ENCODE results near the gene CFAP61.

The CFAP61 gene

GRCh38 chr20:20038586-20038985 lies 13.7 kb upstream of the CFAP61 start:
- no peak for DNase-seq
- Histone ChIP-seq H3K36me3 (peaks cover 81% of the 10 kb centered on the region), H3K27ac (no peak overlapping the region)

DNA sequence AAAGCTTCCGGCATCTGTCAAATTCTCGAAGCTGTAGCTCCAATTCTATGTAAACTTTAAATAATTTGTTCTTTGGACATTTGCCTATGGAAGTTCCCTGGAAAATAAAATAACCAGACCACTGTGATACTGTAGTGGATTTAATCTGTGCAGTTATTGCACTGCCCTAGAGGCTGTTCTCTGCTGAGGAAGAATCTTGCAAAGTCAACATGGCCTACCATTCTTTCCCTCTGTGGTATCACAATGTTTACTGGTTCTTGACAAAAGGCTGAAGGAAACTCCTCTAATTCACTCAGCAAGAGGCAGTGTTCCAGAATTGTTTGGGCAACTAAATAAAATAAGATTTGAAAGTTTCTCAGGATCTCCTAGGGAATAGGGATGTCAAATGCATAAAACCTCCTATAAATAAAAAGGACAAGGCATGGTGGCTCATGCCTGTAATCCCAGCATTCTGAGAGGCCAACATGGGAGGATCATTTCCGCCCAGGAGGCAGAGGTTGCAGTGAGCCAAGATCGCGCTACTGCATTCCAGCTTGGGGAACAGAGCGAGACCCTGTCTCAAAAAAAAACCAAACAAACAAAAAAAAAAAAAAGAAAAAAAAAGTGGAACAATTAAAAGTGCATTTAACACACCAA lies 12.5 kb upstream of the CFAP61 start:
- Histone ChIP-seq H3K9me3 (ENCODE audit: severe bottlenecking) (no peaks in the 10 kb centered on the region), H3K4me3 (ENCODE audit: low read depth, low read length) (no peak overlapping the region), H3K27ac (no peak overlapping the region), H3K36me3 (peaks cover 89% of the 10 kb centered on the region), H3K27me3 (ENCODE audit: insufficient read depth, low read depth, severe bottlenecking) (no peaks in the 10 kb centered on the region)
- no peak for DNase-seq
- TF ChIP-seq CTCF (IDR thresholded peaks at IDR 0.05; ENCODE audit: low read depth, low read length), result no peak

More at GRCh38 chr20:20038586-20038985, 13.7 kb upstream of the CFAP61 start:
- Histone ChIP-seq H3K27me3 (ENCODE audit: insufficient read depth, low read depth, severe bottlenecking) (no peaks in the 10 kb centered on the region), H3K9me3 (ENCODE audit: severe bottlenecking) (no peaks in the 10 kb centered on the region), H3K4me3 (ENCODE audit: low read depth, low read length) (no peak overlapping the region)
- TF ChIP-seq CTCF (IDR thresholded peaks at IDR 0.05; ENCODE audit: low read depth, low read length), result no peak

- H3K4me3 ChIP-seq (ENCODE audit: low read depth, low read length), result peak overlapping the region; percentile 81
- peaks cover 38% of the 10 kb centered on the region for H3K36me3 ChIP-seq
- H3K9me3 ChIP-seq (ENCODE audit: severe bottlenecking), result no peaks in the 10 kb centered on the region
- no peak for DNase-seq
- no peaks in the 10 kb centered on the region for H3K27me3 ChIP-seq (ENCODE audit: insufficient read depth, low read depth, severe bottlenecking)
- peak overlapping the region; percentile 72 for H3K27ac ChIP-seq
- TF ChIP-seq CTCF (IDR thresholded peaks at IDR 0.05; ENCODE audit: low read depth, low read length), result no peak
Observed at GRCh38 chr20:20051767-20052073, 612 bp upstream of the CFAP61 start.

- no peaks in the 10 kb centered on the region for H3K27me3 ChIP-seq (ENCODE audit: insufficient read depth, low read depth, severe bottlenecking)
- H3K9me3 ChIP-seq (ENCODE audit: severe bottlenecking), result no peaks in the 10 kb centered on the region
- H3K4me3 ChIP-seq (ENCODE audit: low read depth, low read length), result no peak overlapping the region
- no peak for TF ChIP-seq CTCF (IDR thresholded peaks at IDR 0.05; ENCODE audit: low read depth, low read length)
- peak; percentile 85 for DNase-seq
- peak overlapping the region; percentile 55 for H3K27ac ChIP-seq
- H3K36me3 ChIP-seq, result no peaks in the 10 kb centered on the region
Observed at GRCh38 chr20:20060234-20060998, 8.1 kb downstream of the CFAP61 start.

DNA sequence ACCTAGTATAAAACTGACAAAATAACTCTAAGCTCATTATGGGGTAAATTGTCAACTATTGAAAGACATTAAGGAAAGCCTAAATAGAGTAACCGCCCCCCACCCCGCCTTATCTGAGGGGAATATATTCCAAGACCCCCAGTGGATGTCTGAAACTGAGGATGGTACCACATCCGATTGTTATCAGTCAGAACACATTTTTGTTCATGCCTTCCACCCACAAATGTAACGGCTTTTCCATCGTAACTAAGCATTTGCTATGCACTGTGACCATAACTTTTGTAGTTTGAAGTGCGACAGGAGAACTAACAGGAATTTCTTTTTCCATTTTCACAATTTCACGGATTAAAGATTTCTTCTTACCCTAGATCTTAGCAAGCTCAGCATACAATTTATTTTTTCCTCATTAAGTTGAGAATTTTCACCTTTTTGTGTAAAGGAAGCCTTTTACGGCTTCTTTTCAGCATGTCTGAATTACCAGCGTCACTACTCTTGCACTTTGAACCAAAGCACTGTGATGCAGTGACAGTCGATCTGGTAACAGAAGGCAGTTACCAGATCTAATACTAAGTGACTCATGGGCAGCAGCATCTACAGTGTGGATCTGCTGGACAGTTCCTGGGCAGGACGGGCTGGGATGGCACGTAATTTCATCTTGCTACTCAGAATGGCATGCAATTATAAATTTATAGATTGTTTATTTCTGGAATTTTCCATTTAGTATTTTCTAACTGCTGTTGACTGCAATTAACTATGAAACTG lies 11.8 kb downstream of the CFAP61 start:
- no peak overlapping the region for H3K27ac ChIP-seq
- H3K4me3 ChIP-seq (ENCODE audit: low read depth, low read length), result no peak overlapping the region
- H3K27me3 ChIP-seq (ENCODE audit: insufficient read depth, low read depth, severe bottlenecking), result no peaks in the 10 kb centered on the region
- no peak for TF ChIP-seq CTCF (IDR thresholded peaks at IDR 0.05; ENCODE audit: low read depth, low read length)
- H3K36me3 ChIP-seq, result no peaks in the 10 kb centered on the region
- no peaks in the 10 kb centered on the region for H3K9me3 ChIP-seq (ENCODE audit: severe bottlenecking)
- DNase-seq, result no peak
